ENCODE results near the gene MSH2.

Gene MSH2

GRCh38 chr2:47510745-47511144 is 107.8 kb downstream of the MSH2 start:
- DNase-seq = peak in 1 of 2 experiments; percentile 18

- peak; percentile 12 to 34 for DNase-seq
Measured at GRCh38 chr2:47512581-47513083, 109.7 kb downstream of the MSH2 start.

DNA sequence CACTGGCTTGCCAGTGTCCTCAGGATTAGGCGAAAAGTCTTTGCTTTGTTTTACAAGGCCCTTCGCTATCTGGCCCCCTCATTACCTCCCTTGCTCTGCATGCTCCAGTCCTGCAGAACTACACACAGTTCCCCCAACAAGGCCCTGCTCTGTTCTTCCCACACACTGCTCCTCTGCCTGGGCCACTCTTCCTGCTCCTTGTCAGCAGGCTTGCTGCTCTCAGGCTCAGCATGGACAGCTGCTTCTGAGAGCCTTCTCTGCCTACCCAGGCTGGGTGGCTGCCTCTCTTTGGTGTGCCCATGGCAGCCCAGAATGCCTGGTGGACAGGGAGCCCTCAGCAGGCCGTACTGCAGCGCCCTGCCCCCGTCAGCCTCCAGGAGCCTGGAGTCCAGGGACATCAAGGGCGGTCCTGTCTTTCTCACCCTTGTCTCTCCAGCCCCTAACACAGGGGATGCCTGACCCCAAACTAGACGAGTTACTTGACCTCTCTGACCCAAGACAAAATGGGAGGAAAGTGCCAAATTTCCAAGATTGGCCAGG is 111.1 kb downstream of the MSH2 start:
- DNase-seq = no peak

GRCh38 chr2:47516360-47517104 is 113.6 kb downstream of the MSH2 start:
- DNase-seq = no peak

DNA sequence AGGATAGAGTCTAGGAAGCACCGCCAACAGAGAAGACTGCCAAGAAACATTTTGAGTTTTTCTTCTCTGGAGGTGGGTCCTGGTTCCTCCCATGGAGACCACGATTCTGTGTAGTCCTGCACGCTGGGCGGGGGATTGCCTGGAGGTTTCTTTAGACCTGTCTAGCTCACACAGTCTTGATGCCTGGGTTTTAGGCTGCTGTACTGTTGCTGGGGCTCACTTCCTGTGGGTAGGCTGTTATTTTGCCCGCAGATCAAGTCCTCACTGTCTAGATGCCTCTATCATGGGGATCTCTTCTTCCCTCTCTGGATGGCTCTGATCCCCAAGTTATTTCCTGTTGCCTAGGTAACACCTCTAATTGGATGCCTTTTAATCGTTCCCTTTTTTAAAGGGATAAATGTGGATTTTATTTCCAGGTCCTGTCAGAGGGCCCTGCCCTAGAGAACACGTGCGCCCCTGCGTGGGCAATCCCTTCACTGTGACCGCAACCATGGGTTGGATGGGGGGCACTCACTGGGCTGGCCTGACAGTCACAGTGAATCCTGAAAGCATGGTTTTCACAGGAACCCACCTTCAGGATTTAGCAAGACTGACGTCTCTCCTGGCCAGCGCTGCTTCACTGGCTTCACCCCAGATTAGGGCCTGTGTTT is 115.7 kb downstream of the MSH2 start:
- DNase-seq = no peak

- no peak for DNase-seq
Measured at GRCh38 chr2:47519147-47519537, 116.2 kb downstream of the MSH2 start.

DNA sequence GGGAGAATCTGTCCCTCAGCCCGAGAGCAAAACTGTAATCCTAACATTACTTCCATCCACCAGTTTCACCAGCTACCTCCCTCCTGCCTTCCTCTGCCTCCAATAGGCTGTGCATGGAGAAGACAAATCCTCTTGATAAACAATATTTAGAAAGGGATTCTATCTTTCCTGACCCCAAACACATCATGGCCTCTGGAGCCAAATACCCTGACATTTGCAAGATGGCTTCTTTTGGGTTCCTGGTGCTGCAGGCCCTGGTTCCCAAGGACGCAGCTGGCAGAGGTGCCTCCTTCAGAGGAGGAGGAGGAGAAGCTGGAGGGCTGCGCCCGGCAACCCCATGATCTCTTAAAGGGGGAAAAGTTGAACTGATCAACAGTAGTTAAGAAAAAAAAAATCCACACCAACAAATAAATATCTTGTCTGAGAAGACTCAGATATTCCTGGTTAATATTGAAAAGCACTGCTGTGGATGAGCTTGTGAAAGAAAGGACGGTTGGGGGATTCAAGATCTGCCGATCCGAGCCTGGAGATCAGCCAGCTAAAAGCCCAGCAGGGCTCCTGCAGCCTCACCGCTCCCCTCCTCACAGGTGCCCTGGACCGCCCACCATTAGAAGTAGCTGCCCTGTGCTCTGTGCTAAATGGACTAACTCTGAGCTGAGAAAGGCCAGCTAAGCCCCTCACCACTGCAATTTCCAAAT is 116.8 kb downstream of the MSH2 start:
- DNase-seq = no peak

DNA sequence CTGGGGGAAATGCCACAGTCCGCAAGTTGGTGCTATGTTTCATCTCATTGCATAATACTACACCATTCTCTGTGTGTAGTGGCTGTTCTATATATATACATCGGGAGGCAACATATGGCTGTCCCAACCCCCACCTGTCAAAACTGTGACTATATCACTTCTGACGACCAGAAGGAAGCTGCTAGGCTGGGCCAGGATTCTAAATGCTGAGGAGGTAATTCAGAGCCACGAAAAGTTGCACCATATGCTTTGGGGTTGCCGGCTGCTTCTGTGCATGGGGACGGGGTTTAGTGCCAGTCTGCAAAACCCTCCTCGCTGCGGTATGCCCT is 117.3 kb downstream of the MSH2 start:
- DNase-seq = no peak

DNA sequence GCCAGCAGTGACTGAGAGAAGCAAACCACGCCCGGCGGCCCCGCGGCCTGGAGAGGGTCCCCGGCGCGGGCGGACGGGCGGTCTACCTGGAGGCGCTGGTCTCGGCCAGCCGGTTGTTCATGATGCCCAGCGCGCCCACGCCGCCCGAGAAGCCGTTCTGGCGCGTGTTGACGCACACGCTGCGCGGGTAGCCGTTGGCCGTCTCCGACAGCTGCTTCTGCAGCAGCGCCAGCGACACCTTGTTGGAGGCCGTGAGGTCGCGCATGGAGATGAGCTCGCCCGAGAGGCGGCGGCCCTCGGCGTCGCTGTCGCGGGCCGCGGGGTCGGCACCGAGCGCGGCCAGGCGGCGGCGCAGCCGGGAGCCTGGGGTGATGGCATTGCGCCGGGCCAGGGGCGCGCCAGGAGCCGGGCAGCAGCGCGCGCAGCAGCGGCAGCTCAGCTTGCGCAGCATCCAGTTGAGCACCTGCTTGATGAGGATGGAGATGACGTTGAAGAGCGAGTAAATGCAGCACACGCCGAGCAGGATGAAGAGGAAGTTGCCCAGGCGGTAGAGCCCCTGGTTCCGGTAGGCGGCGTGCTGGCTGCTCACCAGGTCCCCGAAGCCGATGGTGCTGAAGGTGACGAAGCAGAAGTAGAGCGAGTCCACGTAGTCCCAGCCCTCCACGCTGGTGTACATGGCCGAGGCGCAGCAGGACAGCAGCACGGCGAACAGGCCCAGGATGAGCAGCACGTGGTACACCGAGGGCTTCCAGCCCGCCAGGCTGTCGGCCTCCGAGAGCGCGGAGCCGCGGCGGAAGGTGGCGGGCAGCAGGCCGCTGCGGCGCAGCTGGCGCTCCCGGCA is 118.1 kb downstream of the MSH2 start:
- DNase-seq = peak in 1 of 2 experiments; percentile 64

DNA sequence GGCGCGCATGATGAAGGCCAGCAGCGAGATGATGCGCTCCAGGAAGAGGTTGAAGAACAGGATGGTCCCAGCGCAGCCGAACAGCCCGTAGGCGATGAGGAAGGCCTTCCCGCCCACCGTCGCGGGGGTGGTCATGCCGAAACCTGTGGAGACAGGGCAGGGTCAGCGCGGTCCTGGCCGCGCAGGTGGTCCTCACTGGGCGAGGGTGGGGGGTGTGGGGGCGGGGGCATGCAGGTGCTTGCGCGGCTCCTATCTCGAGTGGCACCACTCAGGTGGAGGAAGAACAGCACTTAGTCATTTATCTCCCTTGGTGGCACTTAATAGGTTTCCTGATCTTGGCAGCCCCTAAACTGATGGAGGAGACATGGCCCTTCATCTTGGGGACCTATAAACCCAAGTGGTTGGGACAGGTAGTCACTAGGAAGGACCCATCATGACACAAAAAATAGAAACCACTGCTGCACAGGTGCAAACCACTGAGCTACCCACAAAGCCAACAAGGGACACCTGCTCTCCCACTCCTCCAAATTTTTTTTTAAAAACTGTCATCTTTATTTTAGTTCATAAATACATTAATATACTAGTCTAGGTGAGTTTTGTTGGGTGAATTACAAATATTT is 118.8 kb downstream of the MSH2 start:
- DNase-seq = no peak

DNA sequence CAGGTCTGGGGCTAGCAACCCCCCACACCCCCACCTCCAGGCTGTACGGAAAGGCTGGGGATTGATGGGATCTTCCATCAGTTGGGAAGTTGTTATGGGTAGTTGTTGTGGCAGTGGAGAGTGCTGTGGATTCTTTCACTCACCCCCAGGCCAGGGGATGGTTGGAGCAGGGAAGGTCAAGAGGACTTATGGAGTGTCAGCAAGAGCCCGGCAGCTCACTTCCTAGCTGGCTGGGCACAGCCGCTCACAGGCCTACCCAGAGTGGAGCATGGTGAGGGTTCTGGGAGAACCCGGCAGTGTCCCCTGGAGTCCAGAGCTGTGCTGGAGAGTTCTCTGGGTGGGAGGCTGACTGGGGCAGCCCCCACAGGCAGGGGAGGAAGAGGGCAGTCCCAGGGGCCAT is 122.2 kb downstream of the MSH2 start:
- no peak for DNase-seq

DNA sequence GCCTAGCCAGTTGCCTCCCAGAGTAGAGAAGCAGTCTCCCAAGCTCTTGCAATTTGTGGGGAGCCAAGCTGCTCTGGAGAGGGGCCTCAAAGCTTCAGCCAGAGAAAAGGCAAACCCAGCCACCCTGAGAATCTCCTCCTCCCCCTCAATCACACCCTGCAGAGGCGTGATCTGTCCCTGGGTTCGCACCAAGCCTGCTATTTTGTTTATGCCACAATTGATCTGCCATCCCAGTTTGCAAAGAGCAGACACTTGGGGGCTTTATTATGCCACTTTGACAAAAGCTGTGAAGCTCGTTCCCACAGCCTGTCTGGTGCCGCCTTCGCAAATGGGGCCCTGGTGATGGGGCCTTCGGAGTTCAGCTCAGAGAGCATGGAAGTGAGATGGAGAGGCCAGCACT is 125.5 kb downstream of the MSH2 start:
- DNase-seq = no peak

DNA sequence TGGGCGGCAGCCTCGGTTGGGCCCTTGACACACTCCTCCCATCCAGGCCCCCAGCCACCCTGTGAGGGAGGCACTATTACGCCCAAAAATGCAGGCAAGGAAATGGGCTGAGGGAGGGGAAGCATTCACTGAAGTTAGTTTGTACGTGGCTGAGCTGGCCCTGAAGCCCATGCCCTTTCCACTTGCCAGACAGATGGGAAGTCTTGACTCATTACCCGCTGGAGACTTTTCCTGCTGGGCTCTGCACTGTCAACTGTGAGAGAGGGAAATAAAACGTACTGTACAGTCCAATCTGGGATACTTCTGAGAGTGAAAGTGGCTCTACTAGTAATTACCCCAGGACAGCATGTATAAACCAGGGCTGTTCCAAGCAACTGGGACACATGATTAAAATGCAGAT is 125.9 kb downstream of the MSH2 start:
- no peak for DNase-seq

DNA sequence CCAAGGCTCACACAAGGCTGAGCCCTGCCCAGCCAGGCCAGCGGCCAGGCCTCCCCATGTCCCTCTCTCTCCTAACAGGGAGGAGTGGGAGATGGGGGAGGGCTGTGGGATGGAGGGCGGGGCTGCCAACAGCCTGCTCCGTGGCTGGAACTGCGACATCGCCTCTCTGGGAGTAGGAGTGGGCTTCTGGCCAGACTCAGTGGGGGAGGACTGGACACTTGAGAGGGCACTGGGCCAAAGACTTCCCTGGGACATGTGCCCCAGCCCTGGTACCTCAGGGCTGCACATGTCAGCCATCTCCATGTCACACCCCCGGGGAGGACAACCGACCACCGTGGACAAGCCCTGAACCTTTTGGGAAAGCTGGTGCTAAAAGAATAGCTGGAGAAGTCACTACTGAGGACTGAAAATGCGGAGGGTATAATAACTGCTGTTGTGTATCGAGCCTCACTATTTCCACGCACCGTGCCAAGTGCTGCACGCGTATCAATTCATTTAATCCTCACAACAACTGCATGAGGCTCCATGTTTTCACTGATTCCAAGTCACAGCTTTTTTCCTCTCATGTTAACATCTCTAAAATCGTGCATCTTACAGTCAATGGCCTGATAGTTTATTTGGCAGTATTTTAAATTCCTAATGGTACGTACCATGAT is 127.3 kb downstream of the MSH2 start:
- DNase-seq = no peak

GRCh38 chr2:47531378-47532042 is 128.6 kb downstream of the MSH2 start:
- no peak for DNase-seq
